GM12878 (cell line): Measurements from ENCODE around the gene CNNM4. TPM values are rescaled to one million over a fixed set of nuclear protein-coding genes. Genes with fewer than 3 reads are reported as not detected.

Source experiments
- CREB1 ChIP-seq: IDR thresholded peaks from 2 replicates; pipeline ENCODE4 v1.6.1; 2012; ENCODE audit warnings: low read depth, mild to moderate bottlenecking, inconsistent platforms
- FOS ChIP-seq: IDR thresholded peaks from 3 replicates; pipeline ENCODE4 v1.6.1; 2011; ENCODE audit warnings: borderline replicate concordance; ENCODE audit not compliant: insufficient read length; ENCODE audit errors: extremely low read depth
- IKZF1 ChIP-seq: fragments of 450-650 bp; conservative IDR thresholded peaks from 2 replicates; pipeline ENCODE4 v1.6.1; 2017; ENCODE audit warnings: antibody characterized with exemption, mild to moderate bottlenecking
- IKZF2 ChIP-seq, 2 experiments: fragments of 450-650 bp; IDR thresholded peaks; 2 replicates each; pipeline ENCODE4 v1.6.1; 2017; ENCODE audit warnings: mild to moderate bottlenecking in 2 of 2, moderate library complexity in 2 of 2
- JUNB ChIP-seq: IDR thresholded peaks from 2 replicates; pipeline ENCODE4 v1.6.1; 2016; ENCODE audit warnings: antibody characterized with exemption, mild to moderate bottlenecking
- MXI1 ChIP-seq: fragments of 150-350 bp; IDR thresholded peaks from 2 replicates; pipeline ENCODE4 v1.6.1; 2011; ENCODE audit warnings: low read depth, mild to moderate bottlenecking, inconsistent platforms, low read length, improper control_type of control experiment
- NFIC ChIP-seq: IDR thresholded peaks from 2 replicates; pipeline ENCODE4 v1.6.1; 2012; ENCODE audit warnings: low read depth, mild to moderate bottlenecking, inconsistent platforms, low read length, moderate library complexity
- PAX5 ChIP-seq: IDR thresholded peaks from 2 replicates; pipeline ENCODE4 v1.6.1; 2011; ENCODE audit warnings: low read depth, low read length, borderline replicate concordance
- SIN3A ChIP-seq: IDR thresholded peaks from 2 replicates; pipeline ENCODE4 v1.6.1; 2012; ENCODE audit warnings: low read depth, low read length, improper control_type of control experiment
- SMAD1 ChIP-seq: fragments of 450-650 bp; IDR thresholded peaks from 2 replicates; pipeline ENCODE4 v1.6.1; 2018; ENCODE audit warnings: mild to moderate bottlenecking, low read depth; ENCODE audit not compliant: partially characterized antibody
- SUZ12 ChIP-seq: fragments of 200-600 bp; sonication (generic); IDR thresholded peaks from one replicate; pipeline ENCODE4 v1.6.1; 2018; ENCODE audit warnings: antibody characterized with exemption, mild to moderate bottlenecking; ENCODE audit not compliant: unreplicated experiment
- TAF1 ChIP-seq: IDR thresholded peaks from 2 replicates; pipeline ENCODE4 v1.6.1; 2011; ENCODE audit warnings: mild to moderate bottlenecking, low read depth, low read length, borderline replicate concordance
- TCF3 ChIP-seq: IDR thresholded peaks from 2 replicates; pipeline ENCODE4 v1.6.1; 2012; ENCODE audit warnings: low read depth, mild to moderate bottlenecking, low read length, borderline replicate concordance; ENCODE audit not compliant: insufficient read depth
- WRNIP1 ChIP-seq: IDR thresholded peaks from 2 replicates; pipeline ENCODE4 v1.6.1; 2011; ENCODE audit warnings: low read depth, low read length, improper control_type of control experiment, borderline replicate concordance
- ZBED1 ChIP-seq: IDR thresholded peaks from 2 replicates; pipeline ENCODE4 v1.6.1; 2016; ENCODE audit warnings: borderline replicate concordance
- ZNF217 ChIP-seq: fragments of 450-650 bp; IDR thresholded peaks from 2 replicates; pipeline ENCODE4 v1.6.1; 2017; ENCODE audit warnings: antibody characterized with exemption, mild to moderate bottlenecking
- polyA plus RNA-seq, 11 experiments: library from polyadenylated mRNA; depleted of rRNA in 4 of 11; unstranded in 6 of 11; stranded (reverse) in 5 of 11; fragments of >200 nt; fragmentation: Nextera tagmentation in 4 of 11; fragmentation: Illumina TruSeq in 1 of 11; extraction: Ambion mirVana in 4 of 11; extraction: Trizol in 1 of 11; gene quantifications; 1 replicate in 1 of 11; 2 replicates in 10 of 11; pipeline versions ENCODE4 v1.2.1 to v1.2.3, GENCODE V29; 2011 to 2016; ENCODE audit warnings: inconsistent platforms in 2 of 11, missing spikeins in 2 of 11, low read depth in 1 of 11
- total RNA-seq, 4 experiments: library from RNA; depleted of rRNA in 3 of 4; stranded (reverse); fragments of >200 nt in 3 of 4; fragmentation: Illumina TruSeq in 1 of 4; extraction: Trizol in 1 of 4; gene quantifications; 2 replicates each; pipeline versions ENCODE4 v1.2.1 to v1.2.3, GENCODE V29; 2013 to 2021

The CNNM4 gene
- total and polyA plus RNA-seq, 10 of the 15 experiments (the other 5 are each of a cell fraction or from before 2014, with no cell fraction given) = 2.4 to 13.8 (median 8.1) TPM

- peak; percentile 80 for TF ChIP-seq TAF1
- no peak for TF ChIP-seq PAX5
- TF ChIP-seq ZBED1 = no peak
- TF ChIP-seq ZNF217 = no peak
- TF ChIP-seq FOS = peak; percentile 41
- no peak for TF ChIP-seq IKZF2 (IDR thresholded peaks at IDR 0.05)
- TF ChIP-seq TCF3 = no peak
- peak; percentile 24; the same call in 1 of the 2 replicates for TF ChIP-seq IKZF1
- TF ChIP-seq MXI1 = peak; percentile 86
- no peak for TF ChIP-seq WRNIP1
- TF ChIP-seq SIN3A = peak; percentile 37; the same call in 1 of the 2 replicates
- no peak for TF ChIP-seq NFIC
- TF ChIP-seq CREB1 = peak; percentile 79
- TF ChIP-seq SMAD1 = no peak
- TF ChIP-seq SUZ12 = no peak
- TF ChIP-seq JUNB = no peak
Measured at GRCh38 chr2:96739633-96740428, 20.9 kb upstream of the CNNM4 start, which contains the start of gene LMAN2L (continued).
